ENCODE measurements around the gene PHLPP1.

PHLPP1 gene

GRCh38 chr18:62987859-62988258 is 272.5 kb downstream of the PHLPP1 start:
- no peak for DNase-seq

GRCh38 chr18:62988471-62988870 is 273.1 kb downstream of the PHLPP1 start:
- no peak for DNase-seq

- DNase-seq: no peak
Observed at GRCh38 chr18:62989195-62989594, 273.9 kb downstream of the PHLPP1 start.

DNA sequence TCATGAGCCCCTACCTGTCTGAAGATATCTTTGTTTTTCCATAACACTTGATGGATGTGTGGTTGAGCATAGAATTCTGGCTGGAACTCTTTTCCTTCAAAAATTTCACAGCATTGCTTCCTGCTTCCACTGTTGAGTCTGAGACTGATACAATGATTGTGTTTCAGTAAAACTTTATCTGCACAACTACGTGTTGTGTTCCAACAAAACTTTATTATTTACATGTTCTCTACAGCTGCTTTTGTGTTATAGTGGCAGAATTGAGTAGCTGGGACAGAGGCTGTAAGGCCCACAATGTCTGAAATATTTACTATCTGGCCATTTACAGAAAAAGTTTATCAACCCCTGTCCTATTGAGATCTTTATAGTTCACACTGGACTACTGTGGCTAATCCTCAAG is 275.3 kb downstream of the PHLPP1 start:
- DNase-seq: no peak

DNA sequence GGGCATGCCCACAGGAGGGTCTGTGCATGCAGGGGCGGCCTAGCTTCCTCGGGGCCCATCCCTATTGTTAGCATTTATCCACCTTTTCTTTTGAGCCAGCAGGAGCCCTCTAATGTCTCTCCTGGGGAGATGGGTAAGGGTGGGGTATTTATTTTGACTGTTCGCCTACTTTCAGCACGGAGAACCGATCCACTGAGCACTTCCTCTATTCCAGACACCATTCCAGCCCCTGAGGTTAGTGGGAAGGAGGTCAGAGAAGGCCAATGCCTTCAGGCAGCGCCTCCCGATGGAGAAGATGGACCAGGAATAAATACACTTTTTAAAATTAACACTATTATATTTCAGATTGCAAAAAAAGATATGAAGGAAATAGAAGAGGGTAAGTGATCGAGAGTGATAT is 276.0 kb downstream of the PHLPP1 start:
- no peak for DNase-seq

DNA sequence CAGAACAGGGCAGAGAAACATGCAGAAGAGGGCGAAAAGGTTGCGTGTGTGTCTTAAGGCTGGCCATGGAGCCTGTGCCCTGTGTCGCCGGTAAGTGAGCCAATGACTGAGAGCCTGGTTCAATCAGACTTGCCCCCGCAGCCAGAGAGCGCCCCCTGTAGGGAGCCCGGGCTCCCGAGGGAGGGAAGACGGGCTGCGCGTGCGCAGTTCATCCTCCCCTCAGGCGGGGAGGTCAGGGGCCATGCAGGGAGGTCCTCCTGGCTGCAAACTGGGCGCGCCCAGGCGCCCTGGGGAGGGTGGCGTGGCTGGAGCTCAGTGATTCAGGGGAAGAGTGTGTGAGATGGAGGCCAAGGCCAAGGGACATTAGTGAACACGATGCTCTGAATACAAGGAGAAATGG is 276.6 kb downstream of the PHLPP1 start:
- no peak for DNase-seq

DNA sequence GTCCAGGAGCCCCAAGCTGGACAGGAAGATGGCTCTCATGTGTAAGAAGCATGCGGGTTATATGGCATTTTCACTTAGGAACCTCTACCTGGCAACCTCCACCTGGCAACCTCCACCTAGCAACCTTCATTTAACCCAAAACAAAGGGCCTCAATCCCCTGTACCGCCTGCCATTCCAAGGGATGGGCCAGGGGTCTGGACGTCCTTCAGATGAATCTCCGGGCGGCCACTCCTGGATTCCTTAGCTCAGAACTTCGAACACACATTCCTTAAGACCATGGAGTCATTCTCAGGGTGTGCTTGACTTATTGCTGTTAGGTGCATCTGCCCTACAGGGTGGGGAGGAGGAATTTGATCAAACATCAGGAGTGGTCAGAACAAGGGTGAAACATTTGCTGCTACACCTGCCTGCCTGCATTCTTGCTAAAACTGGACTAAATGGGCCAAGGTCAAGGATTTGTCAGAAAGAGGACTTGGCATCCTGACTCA is 277.6 kb downstream of the PHLPP1 start:
- no peak for DNase-seq

DNA sequence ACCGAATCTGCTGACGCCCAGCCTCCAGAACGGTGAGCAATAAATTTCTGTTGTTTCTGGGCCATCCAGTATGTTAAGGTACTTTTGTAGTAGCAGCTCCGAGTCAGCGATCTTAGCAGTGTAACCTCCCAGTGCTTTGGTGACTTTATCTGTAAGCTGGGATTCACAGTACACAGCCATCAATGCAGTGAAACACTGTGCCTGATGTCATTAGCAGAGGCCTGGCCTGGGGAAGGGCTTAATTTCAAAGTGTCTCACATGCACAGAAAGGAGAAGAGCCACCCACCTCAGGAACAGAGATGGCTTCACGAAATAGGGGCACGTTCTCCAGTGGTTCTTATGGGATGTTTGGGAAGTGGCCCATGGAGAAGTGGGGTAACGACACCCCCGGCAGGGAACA is 281.2 kb downstream of the PHLPP1 start:
- DNase-seq: no peak

GRCh38 chr18:62997076-62997475 is 281.7 kb downstream of the PHLPP1 start:
- no peak for DNase-seq

DNA sequence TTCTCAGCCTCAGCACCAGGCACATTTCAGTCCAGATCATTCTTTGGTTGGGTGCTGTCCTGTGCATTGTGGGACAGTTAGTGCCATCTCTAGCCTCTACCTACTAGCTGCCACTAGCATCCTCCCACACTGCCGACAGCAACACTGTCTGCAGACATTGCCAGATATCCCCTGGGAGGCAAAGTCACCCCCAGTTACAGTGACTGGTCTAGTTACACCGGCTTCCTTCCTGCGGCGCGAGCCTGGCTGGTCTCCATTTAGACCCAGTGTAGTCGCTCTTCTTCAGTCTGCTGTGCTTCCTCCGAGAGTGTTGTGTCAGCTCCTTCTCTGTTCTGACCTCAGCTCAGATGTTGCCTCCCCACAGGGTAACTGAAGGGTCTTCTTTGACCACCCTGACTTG is 283.1 kb downstream of the PHLPP1 start:
- DNase-seq: no peak

DNA sequence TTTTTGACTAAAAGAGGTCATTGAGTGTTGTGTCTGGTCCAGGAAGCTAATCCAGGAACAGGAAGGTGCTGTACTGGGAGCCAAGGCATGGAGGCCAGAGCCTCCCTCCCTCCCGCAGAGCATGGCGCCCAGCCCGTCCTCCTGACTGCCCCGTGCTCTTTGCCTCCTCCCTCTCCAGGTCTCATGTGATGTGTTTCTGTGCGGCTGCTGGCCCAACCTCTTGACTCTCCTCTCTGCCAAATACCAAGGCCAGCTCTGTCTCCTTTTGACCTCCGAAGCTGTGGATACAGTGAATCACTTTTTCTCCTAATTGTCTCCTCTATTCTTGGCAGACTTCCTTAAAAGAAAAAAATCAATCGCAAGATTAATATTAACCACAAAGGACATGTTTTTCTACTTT is 284.1 kb downstream of the PHLPP1 start:
- no peak for DNase-seq

DNA sequence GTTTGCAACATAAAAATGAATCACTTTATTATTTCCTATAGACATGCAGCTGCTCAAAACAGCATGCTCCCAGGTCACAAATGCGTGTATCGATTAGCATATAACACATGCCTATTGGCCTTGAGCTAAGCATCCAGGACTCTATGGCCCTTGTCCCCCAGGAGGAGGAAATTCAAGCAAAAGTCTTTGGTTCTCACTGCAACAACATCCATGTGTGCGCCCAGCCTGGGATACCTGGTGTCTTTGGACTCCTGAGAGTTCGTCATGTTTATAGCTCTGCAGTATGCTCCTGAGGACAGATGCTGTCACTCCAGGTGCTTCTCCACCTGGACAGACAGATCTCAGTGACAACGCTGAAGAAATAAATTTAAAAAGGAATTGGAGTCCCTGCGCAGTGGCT is 284.6 kb downstream of the PHLPP1 start:
- DNase-seq: no peak

- DNase-seq: no peak
Observed at GRCh38 chr18:63000839-63001238, 285.5 kb downstream of the PHLPP1 start.

- no peak for DNase-seq
Observed at GRCh38 chr18:63001861-63002260, 286.5 kb downstream of the PHLPP1 start.

- no peak for DNase-seq
Observed at GRCh38 chr18:63002305-63002704, 287.0 kb downstream of the PHLPP1 start.

DNA sequence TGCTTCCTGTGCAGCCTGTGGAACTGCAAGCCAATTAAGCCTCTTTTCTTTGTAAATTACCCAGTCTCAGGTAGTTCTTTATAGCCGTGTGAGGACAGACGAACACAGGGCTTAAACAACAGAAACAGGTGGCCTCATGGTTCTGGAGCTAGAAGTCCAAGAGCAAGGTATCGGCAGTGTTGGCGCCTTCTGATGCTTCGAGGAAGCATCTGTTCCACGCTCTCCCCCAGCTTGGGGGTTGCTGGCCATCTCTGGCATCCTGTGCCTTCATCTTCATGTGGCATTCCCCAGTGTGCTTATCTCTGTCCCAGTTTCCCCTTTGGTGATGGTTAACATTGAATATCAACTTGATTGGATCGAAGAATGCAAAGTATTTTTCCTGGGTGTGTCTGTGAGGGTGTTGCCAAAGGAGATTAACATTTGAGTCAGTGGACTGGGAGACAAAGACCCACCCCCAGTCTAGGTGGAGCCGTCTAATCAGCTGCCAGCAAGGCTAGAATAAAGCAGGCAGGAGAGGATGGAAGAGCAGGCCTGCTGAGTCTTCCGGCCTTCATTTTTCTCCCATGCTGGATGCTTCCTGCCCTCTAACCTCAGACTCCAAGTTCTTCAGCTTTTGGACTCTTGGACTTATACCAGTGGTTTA is 287.6 kb downstream of the PHLPP1 start:
- DNase-seq: no peak

DNA sequence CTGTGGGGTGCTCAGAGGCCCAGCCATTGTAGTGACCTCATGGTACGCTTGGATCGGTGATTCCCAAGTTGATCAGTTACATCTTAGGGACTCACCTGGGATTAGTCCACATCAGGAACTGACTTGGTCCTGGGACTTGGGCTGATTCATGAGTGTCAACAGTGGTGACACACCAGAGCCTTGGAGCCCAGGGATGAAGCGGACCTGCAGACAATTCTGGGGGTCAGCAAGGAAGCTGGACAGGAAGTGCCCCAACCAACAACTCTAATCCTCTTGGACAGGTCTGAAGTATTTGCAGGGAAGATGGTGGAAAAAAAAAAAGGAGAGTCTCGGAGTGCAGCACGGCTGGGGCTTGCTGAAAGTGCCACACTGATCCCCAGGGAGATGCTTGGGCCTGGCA is 288.6 kb downstream of the PHLPP1 start:
- no peak for DNase-seq

GRCh38 chr18:63004466-63005089 is 289.2 kb downstream of the PHLPP1 start:
- no peak for DNase-seq

DNA sequence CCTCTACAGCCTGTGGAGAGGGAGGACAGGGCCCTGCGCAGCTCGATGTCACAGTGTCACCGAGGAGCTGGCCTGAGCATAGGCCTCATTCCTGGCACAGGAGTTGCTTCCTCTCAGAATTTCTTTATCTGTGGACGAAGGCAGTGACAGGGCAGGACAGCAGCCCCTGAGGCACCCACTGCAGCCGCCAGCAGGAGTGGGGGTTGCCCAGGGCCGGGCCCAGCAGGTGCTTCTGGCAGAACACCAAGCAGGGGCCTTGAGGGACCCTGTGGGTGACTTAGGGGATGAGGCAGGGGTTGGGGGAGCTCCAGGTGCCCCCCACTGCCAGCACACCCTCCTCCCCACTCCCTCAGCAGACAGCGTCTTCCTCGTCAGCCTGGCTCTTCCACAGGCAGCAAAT is 290.0 kb downstream of the PHLPP1 start:
- DNase-seq: no peak

GRCh38 chr18:63007231-63007630 is 291.9 kb downstream of the PHLPP1 start:
- no peak for DNase-seq

GRCh38 chr18:63016270-63016669 is 300.9 kb downstream of the PHLPP1 start:
- DNase-seq: peak; percentile 14

DNA sequence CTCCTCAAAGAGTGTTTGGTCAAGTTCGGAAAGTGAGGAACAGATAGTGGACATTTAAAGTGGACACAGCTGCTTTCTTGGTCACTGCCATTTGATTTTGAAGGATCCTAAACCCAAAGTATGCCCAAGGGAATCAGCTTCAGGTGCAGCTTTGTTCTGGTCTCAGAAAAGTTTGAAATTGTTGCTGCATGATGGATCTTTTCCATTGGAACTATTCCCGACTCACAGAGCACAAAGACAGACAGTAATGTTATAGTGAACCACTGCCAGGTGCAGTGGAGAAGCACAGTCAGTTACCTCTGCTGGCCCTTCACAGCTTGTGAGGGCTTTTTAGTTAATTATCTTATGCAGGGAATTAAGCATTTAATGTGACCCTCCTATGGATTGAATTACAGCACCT is 301.7 kb downstream of the PHLPP1 start:
- no peak for DNase-seq

DNA sequence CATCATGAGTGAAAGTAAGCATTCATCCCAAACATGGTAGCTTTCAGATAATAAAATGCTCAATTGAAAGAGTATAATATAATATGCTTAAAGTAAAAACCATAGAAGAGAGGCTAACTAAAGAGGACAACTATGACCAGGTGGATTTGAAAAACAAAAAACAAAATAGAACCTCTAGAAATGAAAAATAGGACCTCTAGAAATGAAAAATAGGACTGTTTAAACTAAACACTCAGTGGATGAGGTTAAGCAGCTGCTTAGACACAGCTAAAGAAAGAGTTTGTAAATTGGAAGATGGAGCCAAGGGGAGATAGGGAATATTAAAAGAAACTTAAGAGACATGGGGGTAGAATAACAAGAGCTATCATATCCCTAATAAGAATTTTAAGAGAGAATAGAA is 302.6 kb downstream of the PHLPP1 start:
- no peak for DNase-seq

- DNase-seq: no peak
Observed at GRCh38 chr18:63022429-63023022, 307.2 kb downstream of the PHLPP1 start.
